ENCODE results near the gene C6orf163. TPM values are rescaled to one million over a fixed set of nuclear protein-coding genes. Genes with fewer than 3 reads are reported as not detected.

C6orf163 gene
- total RNA-seq (2014; rRNA removed; shearing (Covaris generic)) (2.3 and 3.1 TPM in 2 replicates), polyA plus RNA-seq (2016; fragmentation: Nextera tagmentation; extraction: Ambion mirVana) (4.1 and 5.4 TPM in 2 replicates)
- long read RNA-seq = 0 reads

GRCh38 chr6:87344731-87345130, at the start of gene C6orf163:
TSS of gene C6orf163 (plus strand) at chr6:87344813. CDS start at chr6:87345100, 287 bp downstream.
- H3K4me2 ChIP-seq = no peak within 1 kb of the TSS
- no peaks in the 10 kb centered on the region for H3K36me3 ChIP-seq (ENCODE audit: insufficient read depth)

More at GRCh38 chr6:87344731-87345130, at the start of gene C6orf163:
- Mint-ChIP-seq H3K36me3 (ENCODE audit: low read depth) (no peaks in the 10 kb centered on the region), H3K4me1 (peaks cover 8% of the 10 kb centered on the region; the same call in 2 of the 3 replicates), H3K27me3 (ENCODE audit: insufficient read depth, low read depth, poor library complexity) (no peaks in the 10 kb centered on the region), H3K27ac (no peak within 1 kb of the TSS), H3K4me3 (no peak within 1 kb of the TSS), H3K9me3 (no peaks in the 10 kb centered on the region)
- Histone ChIP-seq H4K20me1 (replicated peaks; ENCODE audit: insufficient read depth) (no peaks in the 10 kb centered on the region), H3K79me2 (replicated peaks; ENCODE audit: insufficient read depth) (no peaks in the 10 kb centered on the region), H3K4me1 (ENCODE audit: insufficient read depth) (no peaks in the 10 kb centered on the region), H3K27me3 (ENCODE audit: insufficient read depth) (no peaks in the 10 kb centered on the region), H2AFZ (no peak within 1 kb of the TSS), H3K27ac (ENCODE audit: low read depth) (no peak within 1 kb of the TSS), H3K9me2 (ENCODE audit: insufficient read depth) (no peaks in the 10 kb centered on the region; the same call in 1 of the 2 replicates), H3F3A (replicated peaks; ENCODE audit: low read depth) (no peaks in the 10 kb centered on the region), H3K4me3 (no peak within 1 kb of the TSS)
- TF ChIP-seq ZNF331 (CRISPR knock-in tag; IDR thresholded peaks at IDR 0.05; ENCODE audit: low read depth) (no peak), ETS1 (IDR thresholded peaks at IDR 0.05) (no peak), STAT1 (IDR thresholded peaks at IDR 0.05; ENCODE audit: unreplicated experiment) (no peak), POLR2AphosphoS5 (IDR thresholded peaks at IDR 0.05; ENCODE audit: low read depth) (no peak), EZH2phosphoT487 (IDR thresholded peaks at IDR 0.05; ENCODE audit: unreplicated experiment) (no peak), JUNB (IDR thresholded peaks at IDR 0.05; ENCODE audit: unreplicated experiment) (no peak), CTCF (conservative IDR thresholded peaks at IDR 0.05; ENCODE audit: low read depth in 2 of 2) (no peak), REST (IDR thresholded peaks at IDR 0.05; ENCODE audit: unreplicated experiment) (no peak), NANOG (IDR thresholded peaks at IDR 0.05; ENCODE audit: borderline replicate concordance) (no peak), CREB1 (CRISPR knock-in tag; IDR thresholded peaks at IDR 0.05; ENCODE audit: low read depth) (no peak)
- ATAC-seq = no peak
- DNase-seq (ENCODE audit: low spot score) = no peak

Data from GM23338 (cell line).